Stimulated activated effector memory CD8-positive, alpha-beta T cell treated with anti-CD3 and anti-CD28 coated beads, Interleukin-12 subunit alpha, Interleukin-12 subunit beta, amount 100 ng/mL, for 72 hours (primary cell): ENCODE measurements around the gene PXYLP1.
A peak's percentile ranks its signal among the peaks of the same experiment; 100 is the strongest.

Source experiments
- ATAC-seq: fragments of 150-1000 bp; cut with Tn5 transposase; 2 replicates; pipeline ENCODE4 v1.10.0; 2021
- DNase-seq, 2 donors: peaks; one replicate each; pipeline ENCODE4 v3.0.0; 2021 to 2022; ENCODE audit warnings: low spot score in 2 of 2
- H3K27ac Mint-ChIP-seq: one replicate; pipeline ENCODE4 v1.8.0; 2022; ENCODE audit warnings: mild to moderate bottlenecking, mixed read lengths
- H3K36me3 Mint-ChIP-seq: one replicate; pipeline ENCODE4 v1.8.0; 2022; ENCODE audit warnings: mild to moderate bottlenecking, mixed read lengths
- H3K4me1 Mint-ChIP-seq: one replicate; pipeline ENCODE4 v1.8.0; 2022; ENCODE audit warnings: mixed read lengths
- H3K4me3 Mint-ChIP-seq: one replicate; pipeline ENCODE4 v1.8.0; 2022; ENCODE audit warnings: mild to moderate bottlenecking, mixed read lengths
- H3K9me3 Mint-ChIP-seq: one replicate; pipeline ENCODE4 v1.8.0; 2022; ENCODE audit warnings: mixed read lengths

The PXYLP1 gene

DNA sequence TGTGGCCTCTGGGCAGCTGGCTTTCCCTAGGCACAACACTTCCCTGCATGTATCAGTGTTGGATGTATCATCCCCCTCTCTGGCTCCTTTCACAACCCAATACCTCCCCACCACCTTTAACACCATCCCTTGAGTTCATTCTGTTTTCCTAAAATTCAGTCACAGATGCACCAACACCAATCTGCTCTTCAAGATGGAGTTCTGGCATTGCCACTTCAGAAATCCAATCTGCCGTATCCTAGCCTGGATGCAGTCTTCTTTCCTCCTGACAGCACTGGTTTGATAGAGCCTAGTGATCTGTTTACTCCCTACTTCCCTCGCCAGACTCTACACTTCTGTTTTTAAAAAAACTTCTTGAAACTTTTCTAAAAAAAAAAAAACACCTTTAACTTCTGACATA is 21.7 kb downstream of the PXYLP1 start:
- Mint-ChIP-seq H3K27ac (no peak overlapping the region), H3K9me3 (no peaks in the 10 kb centered on the region), H3K36me3 (no peaks in the 10 kb centered on the region), H3K4me3 (no peak overlapping the region), H3K4me1 (peaks cover 25% of the 10 kb centered on the region)
- ATAC-seq (no peak), DNase-seq (no peak)

DNA sequence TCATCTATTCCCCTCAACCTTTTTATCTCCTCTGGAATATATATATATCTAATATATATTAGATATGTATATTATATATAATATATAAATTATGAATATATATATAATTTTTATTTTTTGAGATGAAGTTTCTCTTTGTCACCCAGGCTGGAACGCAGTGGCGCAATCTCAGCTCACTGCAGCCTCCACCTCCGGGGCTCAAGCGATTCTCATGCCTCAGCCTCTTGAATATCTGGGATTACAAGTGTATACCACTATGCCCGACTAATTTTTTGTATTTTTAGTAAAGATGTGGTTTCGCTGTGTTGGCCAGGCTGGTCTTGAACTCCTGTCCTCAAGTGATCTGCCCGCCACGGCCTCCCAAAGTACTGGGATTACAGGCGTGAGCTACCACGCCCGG is 22.2 kb downstream of the PXYLP1 start:
- ATAC-seq = no peak
- Mint-ChIP-seq H3K4me3 (no peak overlapping the region), H3K27ac (no peak overlapping the region), H3K36me3 (no peaks in the 10 kb centered on the region), H3K4me1 (peaks cover 25% of the 10 kb centered on the region), H3K9me3 (no peaks in the 10 kb centered on the region)
- no peak for DNase-seq

DNA sequence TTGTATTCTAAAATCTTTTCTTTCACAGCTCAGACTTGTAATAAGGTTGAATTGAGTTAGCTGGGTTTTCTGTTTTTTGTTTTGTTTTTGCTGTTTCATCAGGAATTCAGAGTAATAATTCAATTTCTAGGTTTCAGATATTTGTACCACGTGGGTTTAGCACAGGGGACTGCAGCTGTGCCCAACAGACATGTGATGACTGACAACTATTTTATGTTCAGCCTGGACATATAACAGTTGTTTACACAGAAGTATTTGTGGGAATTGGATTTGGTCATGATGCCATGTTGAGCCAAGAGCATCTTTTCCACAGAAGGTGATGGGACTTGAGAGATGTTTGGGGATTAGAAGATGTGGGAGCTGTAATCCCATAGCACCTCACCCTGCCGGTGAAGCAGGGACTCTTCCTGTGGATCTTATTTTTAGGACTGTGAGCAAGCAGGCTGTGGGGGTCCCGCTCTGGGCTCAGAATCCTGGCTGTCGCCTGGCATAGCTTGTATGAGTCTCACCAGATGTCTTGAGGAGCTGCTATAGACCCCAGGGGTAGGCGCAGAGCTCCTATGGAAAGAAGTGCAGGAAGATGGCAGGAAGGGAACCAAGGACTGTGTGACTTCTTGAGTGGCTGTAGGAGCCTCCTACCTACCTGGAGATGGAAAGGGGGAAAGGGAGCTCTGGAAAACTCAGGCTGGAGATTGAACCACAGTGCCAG is 23.7 kb downstream of the PXYLP1 start:
- H3K9me3 Mint-ChIP-seq = no peaks in the 10 kb centered on the region
- ATAC-seq (no peak), DNase-seq (no peak)
- peaks cover 25% of the 10 kb centered on the region for H3K4me1 Mint-ChIP-seq
- no peak overlapping the region for H3K4me3 Mint-ChIP-seq
- peak overlapping the region; percentile 74 for H3K27ac Mint-ChIP-seq
- H3K36me3 Mint-ChIP-seq = no peaks in the 10 kb centered on the region

DNA sequence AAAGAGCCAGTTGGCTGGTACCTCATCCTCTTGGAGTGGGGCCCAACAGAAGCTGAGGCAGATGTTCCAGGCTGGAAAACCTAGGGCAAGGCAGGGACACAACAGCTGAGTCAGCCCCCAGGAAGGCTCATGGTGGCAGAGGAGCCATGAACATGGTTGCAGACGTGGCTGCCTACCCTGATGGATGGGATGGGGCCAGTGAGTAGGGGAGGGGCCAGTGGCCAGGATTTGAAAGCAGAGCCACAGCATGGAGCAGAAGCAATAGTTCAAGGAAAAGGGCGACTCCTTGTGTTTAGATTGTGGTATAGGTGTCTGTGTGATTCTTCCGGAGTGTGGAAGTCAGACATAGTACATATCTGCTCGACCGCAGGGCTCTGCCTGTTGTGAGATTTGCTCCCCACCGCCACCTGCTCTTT is 24.2 kb downstream of the PXYLP1 start:
- H3K4me1 Mint-ChIP-seq = peaks cover 29% of the 10 kb centered on the region
- H3K27ac Mint-ChIP-seq = peak overlapping the region; percentile 74
- H3K4me3 Mint-ChIP-seq = no peak overlapping the region

DNA sequence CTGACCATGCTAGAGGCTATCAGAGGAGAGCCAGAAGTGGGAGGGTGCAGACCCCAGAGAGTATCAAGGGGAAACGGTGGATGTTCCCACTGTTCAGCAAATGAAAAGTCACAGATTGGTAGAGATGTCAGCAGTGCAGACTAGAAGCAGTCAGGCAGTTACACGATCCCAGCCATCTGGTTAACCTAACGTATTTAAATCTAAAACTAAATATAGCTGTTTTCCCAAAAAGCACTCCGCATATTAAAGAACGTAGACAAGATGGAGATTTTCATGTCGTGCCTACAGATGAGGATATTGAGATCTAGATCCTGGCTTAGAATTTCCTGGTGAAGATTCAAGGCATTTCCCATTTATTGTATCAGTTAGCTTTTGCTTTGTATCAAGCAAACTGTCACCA is 25.2 kb downstream of the PXYLP1 start:
- peaks cover 38% of the 10 kb centered on the region for H3K4me1 Mint-ChIP-seq
- no peak for ATAC-seq
- no peak for DNase-seq
- H3K4me3 Mint-ChIP-seq = no peak overlapping the region
- H3K9me3 Mint-ChIP-seq = no peaks in the 10 kb centered on the region
- H3K36me3 Mint-ChIP-seq = no peaks in the 10 kb centered on the region
- peak overlapping the region; percentile 74 for H3K27ac Mint-ChIP-seq

More for the DNA sequence above, 24.2 kb downstream of the PXYLP1 start:
- no peak for DNase-seq
- Mint-ChIP-seq H3K9me3 (no peaks in the 10 kb centered on the region), H3K36me3 (no peaks in the 10 kb centered on the region)
- peak; percentile 84 for ATAC-seq

DNA sequence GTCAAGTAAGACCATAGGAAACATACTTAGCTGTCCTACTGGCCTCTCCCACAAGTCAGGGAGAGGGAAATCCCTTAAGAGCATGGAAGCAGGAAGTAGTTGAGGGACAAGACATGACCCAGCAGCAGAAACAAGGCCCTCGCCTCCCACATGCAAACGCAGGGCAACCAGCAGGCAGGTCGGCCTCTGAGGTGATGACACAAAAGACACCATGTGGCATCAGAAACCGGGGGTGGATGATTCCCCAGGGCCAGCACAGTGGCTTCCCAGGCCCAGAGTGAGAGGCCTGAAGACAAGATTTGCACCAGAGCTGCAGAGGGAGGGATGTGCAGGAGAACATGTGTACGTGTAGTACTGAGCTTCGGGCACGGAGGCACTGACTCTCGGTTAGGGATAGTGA is 26.3 kb downstream of the PXYLP1 start:
- ATAC-seq (peak; percentile 72), DNase-seq (no peak)
- no peak overlapping the region for H3K4me3 Mint-ChIP-seq
- peaks cover 9% of the 10 kb centered on the region for H3K36me3 Mint-ChIP-seq
- H3K4me1 Mint-ChIP-seq = peaks cover 39% of the 10 kb centered on the region
- H3K9me3 Mint-ChIP-seq = no peaks in the 10 kb centered on the region
- H3K27ac Mint-ChIP-seq = no peak overlapping the region

DNA sequence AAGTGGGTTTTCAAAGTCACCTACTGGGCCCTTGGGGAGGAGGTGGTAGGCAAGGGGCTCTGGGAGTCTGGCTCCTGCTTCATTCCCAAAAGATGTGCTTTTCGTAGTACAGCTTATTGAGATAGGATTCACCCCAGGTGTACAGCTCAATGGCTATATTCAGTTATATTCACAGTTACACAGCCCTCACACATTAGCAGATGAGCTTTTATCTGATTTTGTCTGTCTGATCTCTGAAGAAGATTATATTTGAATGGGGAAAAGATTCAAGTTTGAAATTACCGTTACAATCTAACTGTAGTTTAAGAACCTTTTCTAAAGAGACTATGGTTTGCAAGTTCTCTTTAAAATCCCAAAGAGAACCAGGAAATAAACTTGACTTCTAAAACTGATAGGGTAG is 27.3 kb downstream of the PXYLP1 start:
- peaks cover 39% of the 10 kb centered on the region for H3K4me1 Mint-ChIP-seq
- no peak for ATAC-seq

DNA sequence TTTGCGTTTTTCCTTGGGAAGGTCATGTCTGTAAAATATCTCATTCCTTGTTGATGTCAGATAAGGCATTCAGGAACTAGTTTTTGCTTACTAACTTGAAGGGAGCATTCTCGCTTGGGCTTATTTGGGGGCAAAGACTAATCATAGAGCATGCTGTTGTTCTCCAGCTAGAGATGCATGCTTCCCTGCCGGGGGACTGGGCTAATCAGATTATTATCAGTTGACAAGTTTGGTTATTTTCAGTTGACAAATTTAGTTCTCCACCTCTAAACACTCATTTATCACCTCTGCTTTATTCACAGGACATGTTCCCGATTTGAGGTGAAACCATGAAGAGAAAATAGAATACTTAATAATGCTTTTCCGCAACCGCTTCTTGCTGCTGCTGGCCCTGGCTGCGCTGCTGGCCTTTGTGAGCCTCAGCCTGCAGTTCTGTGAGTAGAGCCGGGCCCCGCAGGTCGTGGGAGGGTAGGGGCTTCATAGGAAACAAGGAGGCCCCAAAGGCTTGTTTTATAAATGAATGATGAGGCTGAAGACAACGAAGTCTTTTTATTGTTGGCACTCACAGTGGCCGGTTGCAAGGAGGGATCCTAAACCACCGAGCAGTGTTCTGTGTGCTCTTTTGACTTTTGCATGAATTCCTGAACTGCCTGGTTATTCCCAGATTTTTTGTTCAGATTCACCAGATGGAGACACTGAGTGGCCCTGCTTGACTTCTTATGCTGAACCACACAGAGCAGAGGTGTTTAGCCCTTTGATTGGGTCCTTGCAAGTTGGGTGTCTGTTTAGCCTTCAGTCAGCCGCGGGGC is 28.4 kb downstream of the PXYLP1 start:
- ATAC-seq (no peak), DNase-seq (no peak)
- Mint-ChIP-seq H3K4me1 (peaks cover 43% of the 10 kb centered on the region), H3K27ac (no peak overlapping the region), H3K36me3 (peaks cover 11% of the 10 kb centered on the region), H3K4me3 (no peak overlapping the region), H3K9me3 (no peaks in the 10 kb centered on the region)

More for the DNA sequence above, 27.3 kb downstream of the PXYLP1 start:
- no peak for DNase-seq
- Mint-ChIP-seq H3K36me3 (peaks cover 11% of the 10 kb centered on the region), H3K4me3 (no peak overlapping the region), H3K27ac (no peak overlapping the region), H3K9me3 (no peaks in the 10 kb centered on the region)

DNA sequence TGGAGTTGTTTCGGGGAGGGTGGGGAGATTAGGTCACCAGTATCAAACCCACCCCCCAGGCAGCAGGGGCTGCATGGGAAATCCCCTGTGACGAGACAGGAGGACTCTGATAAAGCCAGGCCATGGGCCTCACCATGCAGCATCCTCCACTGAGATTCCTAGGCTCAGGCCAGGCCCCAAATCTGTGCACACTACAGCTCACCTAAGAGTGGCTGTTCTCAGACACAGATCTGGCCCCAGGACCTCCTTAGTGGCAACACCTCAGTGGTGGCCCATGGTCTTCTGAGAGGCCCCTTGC is 29.0 kb downstream of the PXYLP1 start:
- H3K36me3 Mint-ChIP-seq = peaks cover 11% of the 10 kb centered on the region
- ATAC-seq = no peak
- H3K27ac Mint-ChIP-seq = no peak overlapping the region
- H3K4me1 Mint-ChIP-seq = peaks cover 43% of the 10 kb centered on the region
- H3K4me3 Mint-ChIP-seq = no peak overlapping the region
- no peaks in the 10 kb centered on the region for H3K9me3 Mint-ChIP-seq
- no peak for DNase-seq

DNA sequence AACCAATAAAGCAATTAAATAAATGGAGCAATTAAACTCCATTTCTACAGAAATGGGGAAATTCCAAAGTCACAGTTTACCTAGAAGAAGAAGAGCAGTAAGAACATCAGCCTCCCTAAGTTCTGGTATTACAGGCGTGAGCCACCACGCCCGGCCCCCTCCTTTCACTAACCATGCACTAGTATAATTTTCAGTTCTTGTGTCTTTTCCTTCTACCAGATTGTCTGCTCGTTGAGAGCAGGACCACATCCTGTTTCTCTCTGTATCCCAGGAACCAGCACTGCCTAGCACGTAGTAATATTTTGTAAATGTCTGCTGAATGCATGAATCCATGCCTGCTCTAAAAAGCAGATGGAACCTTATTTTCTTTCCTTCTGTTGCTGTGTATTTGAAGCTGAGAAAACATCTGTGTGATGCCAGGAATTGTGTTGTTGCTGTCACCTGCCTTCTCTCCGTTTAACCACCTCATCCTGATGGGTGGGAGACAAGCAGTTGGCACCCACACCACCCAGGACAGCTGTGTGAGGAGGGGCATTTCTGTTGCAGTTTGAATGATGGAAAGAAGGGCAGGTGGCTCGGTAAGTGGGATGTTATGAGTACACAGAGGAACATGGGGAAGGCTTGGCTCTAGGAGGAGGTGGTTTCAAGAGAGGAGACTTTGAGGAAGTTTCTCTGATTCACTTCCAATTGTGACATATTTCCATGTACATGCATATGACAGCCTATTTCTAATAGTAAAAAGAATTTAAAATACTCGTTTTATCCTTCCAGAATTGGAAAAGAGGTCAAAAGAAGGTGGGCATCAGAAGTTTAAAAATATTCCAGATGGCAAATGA is 30.1 kb downstream of the PXYLP1 start:
- DNase-seq = no peak
- Mint-ChIP-seq H3K9me3 (no peaks in the 10 kb centered on the region), H3K4me1 (peaks cover 41% of the 10 kb centered on the region), H3K27ac (peak overlapping the region; percentile 76), H3K36me3 (peaks cover 11% of the 10 kb centered on the region), H3K4me3 (peak overlapping the region; percentile 49)
- peak; percentile 78 for ATAC-seq

DNA sequence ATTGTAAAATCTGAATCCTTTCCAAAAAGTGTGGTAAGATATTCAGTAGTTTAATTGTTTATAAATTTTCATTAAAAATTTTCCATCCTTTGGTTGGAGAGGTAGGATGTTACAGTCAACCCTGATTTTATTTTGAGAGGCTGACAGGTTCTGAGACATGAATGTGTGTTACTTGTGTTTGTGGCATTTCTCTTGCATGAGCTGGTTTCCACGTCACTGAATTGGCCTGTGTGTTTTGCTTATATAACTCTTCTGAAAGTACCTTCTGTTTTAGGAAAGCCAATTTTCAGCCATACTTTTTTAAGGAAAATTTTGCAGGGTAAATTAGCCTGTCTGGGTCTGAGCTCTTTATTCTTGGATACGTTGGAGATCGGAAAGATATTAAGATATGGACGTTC is 30.7 kb downstream of the PXYLP1 start:
- Mint-ChIP-seq H3K4me1 (peaks cover 47% of the 10 kb centered on the region), H3K4me3 (peak overlapping the region; percentile 49), H3K36me3 (peaks cover 11% of the 10 kb centered on the region), H3K9me3 (no peaks in the 10 kb centered on the region), H3K27ac (no peak overlapping the region)
- ATAC-seq (no peak), DNase-seq (no peak)

DNA sequence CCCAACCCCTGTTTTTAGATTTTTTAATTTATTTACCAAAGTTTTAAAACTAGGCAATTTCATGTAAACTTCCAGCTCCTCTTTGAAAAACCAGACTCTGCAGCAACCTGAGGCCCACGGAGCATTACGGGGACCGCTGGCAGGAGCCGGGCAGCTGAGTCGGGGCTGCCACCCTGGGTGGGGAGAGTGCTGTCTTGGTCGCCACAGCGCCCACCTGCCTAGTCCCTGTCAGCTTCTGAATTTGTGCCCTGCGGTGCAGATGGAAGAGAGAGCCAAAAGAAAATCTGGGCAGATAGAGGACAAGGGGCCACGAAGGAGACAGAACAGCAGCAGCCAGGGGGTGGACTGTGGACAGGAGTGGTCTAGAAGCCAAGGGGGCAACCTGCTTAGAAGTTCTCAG is 34.6 kb downstream of the PXYLP1 start:
- H3K4me3 Mint-ChIP-seq = peak overlapping the region; percentile 80
- H3K4me1 Mint-ChIP-seq = peaks cover 50% of the 10 kb centered on the region
- DNase-seq (no peak), ATAC-seq (no peak)
- peak overlapping the region; percentile 94 for H3K27ac Mint-ChIP-seq
- H3K36me3 Mint-ChIP-seq = peaks cover 11% of the 10 kb centered on the region
- no peaks in the 10 kb centered on the region for H3K9me3 Mint-ChIP-seq

DNA sequence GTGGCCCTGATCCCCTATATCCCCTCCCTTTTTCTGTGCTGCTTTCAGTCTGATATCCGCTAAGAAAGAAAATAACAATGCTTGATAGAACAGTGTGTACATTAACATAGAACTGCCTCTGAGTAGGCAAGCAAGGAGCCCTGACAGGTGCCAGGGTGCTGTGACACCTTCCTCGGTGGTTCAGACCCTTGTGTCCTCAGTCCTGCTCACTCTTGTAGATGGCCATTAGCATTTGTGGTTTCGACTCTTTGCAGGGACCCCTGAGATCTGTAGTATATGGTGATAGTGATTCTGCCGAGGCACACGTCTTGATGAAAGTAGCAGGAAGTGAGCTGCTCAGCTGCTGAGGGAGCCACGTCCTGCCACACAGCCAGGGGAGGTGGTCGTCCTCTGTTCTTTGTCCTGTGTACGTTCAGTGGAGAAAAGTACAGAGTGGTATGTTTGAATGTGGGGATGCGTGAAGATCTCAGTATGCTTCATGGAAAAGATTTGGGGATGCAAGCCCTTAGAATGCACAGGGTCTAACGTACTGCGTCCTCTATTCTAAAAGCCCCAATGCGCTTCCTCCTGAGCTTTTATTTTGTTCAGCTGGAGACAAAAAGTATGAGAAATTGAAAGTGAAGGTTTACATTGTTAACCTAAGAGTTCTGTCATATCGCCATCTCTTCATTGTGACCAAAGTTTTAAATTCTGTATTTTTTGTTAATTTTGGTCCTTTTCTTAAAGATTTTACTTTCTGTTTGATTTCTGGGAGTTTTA is 35.4 kb downstream of the PXYLP1 start:
- Mint-ChIP-seq H3K36me3 (peaks cover 11% of the 10 kb centered on the region), H3K9me3 (no peaks in the 10 kb centered on the region), H3K27ac (peak overlapping the region; percentile 94), H3K4me1 (peaks cover 47% of the 10 kb centered on the region), H3K4me3 (peak overlapping the region; percentile 80)
- ATAC-seq (peak; percentile 86), DNase-seq (peak in 1 of 2 donors; percentile 67)

DNA sequence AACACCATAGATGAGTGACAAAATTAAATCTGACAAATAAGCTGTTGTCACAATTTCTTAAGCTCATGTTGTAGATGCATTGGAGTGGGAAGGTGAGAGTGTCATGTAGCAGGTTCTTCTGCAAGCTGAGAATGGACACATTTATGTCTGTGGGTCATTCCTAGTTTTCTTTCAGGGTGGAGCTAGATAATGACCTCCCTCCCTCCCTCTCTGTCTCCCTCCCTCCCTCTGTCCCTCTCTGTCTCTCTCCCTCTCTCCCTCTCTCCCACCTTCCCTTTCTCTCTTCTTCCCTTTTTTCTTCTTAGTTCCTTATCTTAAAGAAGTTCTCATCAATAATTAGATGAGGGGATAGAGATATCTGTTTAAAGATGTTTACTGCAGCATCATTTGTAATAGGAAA is 36.0 kb downstream of the PXYLP1 start:
- Mint-ChIP-seq H3K4me3 (peak overlapping the region; percentile 80), H3K4me1 (peaks cover 42% of the 10 kb centered on the region), H3K36me3 (peaks cover 6% of the 10 kb centered on the region), H3K9me3 (no peaks in the 10 kb centered on the region), H3K27ac (peak overlapping the region; percentile 94)
- ATAC-seq (no peak), DNase-seq (no peak)

DNA sequence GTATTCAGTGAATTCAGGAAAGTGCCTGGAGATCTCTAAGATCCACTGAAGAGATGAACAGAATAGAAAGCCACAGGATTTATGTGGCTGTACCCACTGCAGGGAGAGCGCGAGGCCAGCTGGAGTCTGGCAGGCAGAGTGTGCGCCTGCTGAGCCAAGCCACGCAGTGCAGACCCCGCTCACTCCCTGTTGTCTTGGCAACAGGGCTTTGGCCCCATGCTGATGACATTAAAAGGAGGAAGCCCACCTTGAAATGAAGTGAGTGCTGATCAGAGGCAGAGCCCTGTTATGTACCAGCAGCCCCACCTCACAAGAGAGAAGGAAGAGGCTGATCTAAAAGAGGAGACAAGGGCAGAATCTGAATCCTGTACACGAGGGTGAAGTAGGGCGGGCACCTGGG is 36.7 kb downstream of the PXYLP1 start:
- DNase-seq (no peak), ATAC-seq (no peak)
- Mint-ChIP-seq H3K4me3 (peak overlapping the region; percentile 80), H3K27ac (peak overlapping the region; percentile 94), H3K9me3 (no peaks in the 10 kb centered on the region), H3K4me1 (peaks cover 46% of the 10 kb centered on the region), H3K36me3 (no peaks in the 10 kb centered on the region)
